Trophoblast cell (in vitro differentiated cells and primary cell): Measurements from ENCODE around the gene ADAMTSL5.
"Not testable (repeated sequence)": the region's sequence is repeated elsewhere in the genome, so short reads cannot be mapped to it uniquely, and the experiment has no call there.

Experiments
- DNase-seq, 2 donors: peaks; one replicate each; pipeline ENCODE4 v3.0.0-alpha.2; 2016
- H2AFZ ChIP-seq: 2 replicates; pipeline ENCODE4 v1.6.1; 2013; ENCODE audit warnings: low read length, moderate library complexity, mild to moderate bottlenecking; ENCODE audit not compliant: insufficient read depth, poor library complexity
- H2AK5ac ChIP-seq: 2 replicates; pipeline ENCODE4 v1.6.1; 2013; ENCODE audit warnings: mild to moderate bottlenecking, low read length
- H2BK120ac ChIP-seq: 2 replicates; pipeline ENCODE4 v1.6.1; 2013; ENCODE audit warnings: low read length, mild to moderate bottlenecking, moderate library complexity; ENCODE audit not compliant: insufficient read depth, poor library complexity
- H2BK12ac ChIP-seq: 2 replicates; pipeline ENCODE4 v1.6.1; 2013; ENCODE audit warnings: mild to moderate bottlenecking, low read length, moderate library complexity
- H2BK5ac ChIP-seq: 2 replicates; pipeline ENCODE4 v1.6.1; 2013; ENCODE audit warnings: low read length, low read depth, moderate library complexity, mild to moderate bottlenecking; ENCODE audit not compliant: poor library complexity
- H3K14ac ChIP-seq: 2 replicates; pipeline ENCODE4 v1.6.1; 2013; ENCODE audit warnings: mild to moderate bottlenecking, low read length
- H3K18ac ChIP-seq: 2 replicates; pipeline ENCODE4 v1.6.1; 2013; ENCODE audit warnings: mild to moderate bottlenecking, low read length
- H3K23ac ChIP-seq: 2 replicates; pipeline ENCODE4 v1.6.1; 2013; ENCODE audit warnings: low read length
- H3K27ac ChIP-seq: 2 replicates; pipeline ENCODE4 v1.5.1; 2013; ENCODE audit warnings: low read depth, mild to moderate bottlenecking, inconsistent platforms, low read length, moderate library complexity
- H3K27me3 ChIP-seq: 2 replicates; pipeline ENCODE4 v1.6.1; 2013; ENCODE audit warnings: inconsistent platforms, mild to moderate bottlenecking, low read length, moderate library complexity; ENCODE audit not compliant: insufficient read depth
- H3K36me3 ChIP-seq, 2 experiments: 1 replicate in 1 of 2; 2 replicates in 1 of 2; pipeline ENCODE4 v1.6.1; 2013; ENCODE audit warnings: low read length in 2 of 2, mild to moderate bottlenecking in 2 of 2, moderate library complexity in 1 of 2; ENCODE audit not compliant: insufficient read depth in 2 of 2, control insufficient read depth in 1 of 2
- H3K4ac ChIP-seq: 2 replicates; pipeline ENCODE4 v1.6.1; 2013; ENCODE audit warnings: low read depth, mild to moderate bottlenecking, low read length, moderate library complexity
- H3K4me1 ChIP-seq, 2 experiments: 1 replicate in 1 of 2; 2 replicates in 1 of 2; pipeline ENCODE4 v1.6.1; 2013; ENCODE audit warnings: low read length in 2 of 2, mild to moderate bottlenecking in 2 of 2, moderate library complexity in 1 of 2; ENCODE audit not compliant: insufficient read depth in 2 of 2, control insufficient read depth in 1 of 2
- H3K4me2 ChIP-seq: 2 replicates; pipeline ENCODE4 v1.6.1; 2013; ENCODE audit warnings: inconsistent platforms, mild to moderate bottlenecking, low read length, moderate library complexity
- H3K4me3 ChIP-seq: 2 replicates; pipeline ENCODE4 v1.5.1; 2013; ENCODE audit warnings: mild to moderate bottlenecking, low read depth, low read length, inconsistent platforms
- H3K79me1 ChIP-seq: one replicate; pipeline ENCODE4 v1.6.1; 2013; ENCODE audit warnings: low read length
- H3K79me2 ChIP-seq: 2 replicates; pipeline ENCODE4 v1.6.1; 2013; ENCODE audit warnings: low read length, mild to moderate bottlenecking; ENCODE audit not compliant: control insufficient read depth, insufficient read depth, poor library complexity
- H3K9ac ChIP-seq: 2 replicates; pipeline ENCODE4 v1.6.1; 2013; ENCODE audit warnings: mild to moderate bottlenecking, low read length
- H3K9me3 ChIP-seq: 2 replicates; pipeline ENCODE4 v1.6.1; 2013; ENCODE audit warnings: low read depth, mild to moderate bottlenecking, control low read depth, inconsistent platforms, low read length; ENCODE audit not compliant: insufficient read depth
- H4K12ac ChIP-seq: 2 replicates; pipeline ENCODE4 v1.6.1; 2013; ENCODE audit warnings: low read depth, mild to moderate bottlenecking, low read length, moderate library complexity
- H4K8ac ChIP-seq: 2 replicates; pipeline ENCODE4 v1.6.1; 2013; ENCODE audit warnings: low read depth, mild to moderate bottlenecking, low read length, moderate library complexity
- H4K91ac ChIP-seq: one replicate; pipeline ENCODE4 v1.6.1; 2013; ENCODE audit warnings: low read depth, mild to moderate bottlenecking, low read length, moderate library complexity
- WGBS: extraction: QIAGEN DNeasy Blood & Tissue Kit; methylation state at CpG from one replicate; pipeline ENCODE4 v1.1.7; 2013; ENCODE audit warnings: missing lambda C conversion rate; ENCODE audit not compliant: insufficient read length, insufficient coverage; ENCODE audit errors: extremely low coverage; 5-methylcytosine and 5-hydroxymethylcytosine counted together

Gene ADAMTSL5

DNA sequence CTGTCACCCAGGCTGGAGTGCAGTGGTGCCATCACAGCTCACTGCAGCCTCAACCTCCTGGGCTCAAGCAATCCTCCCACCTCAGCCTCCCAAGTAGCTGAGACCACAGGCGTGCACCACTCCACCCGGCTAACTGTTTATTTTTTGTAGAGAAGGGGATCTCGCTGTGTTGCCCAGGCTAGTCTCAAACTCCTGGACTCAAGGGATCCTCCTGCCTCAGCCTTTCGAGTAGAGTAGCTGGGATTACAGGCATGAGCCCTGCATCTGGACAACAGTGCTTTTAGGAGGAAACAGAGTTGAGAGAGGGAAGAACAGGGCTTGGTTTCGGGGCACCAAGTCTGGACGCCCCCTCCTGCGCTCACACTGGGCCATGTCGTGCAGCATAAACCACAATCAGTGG, 7.0 kb upstream of the ADAMTSL5 start:
- H3K9ac ChIP-seq, H3K4me2 ChIP-seq, H3K4ac ChIP-seq, H2AFZ ChIP-seq, DNase-seq, H4K8ac ChIP-seq, H3K4me1 ChIP-seq, H3K79me1 ChIP-seq, H4K12ac ChIP-seq, H3K18ac ChIP-seq, H3K4me3 ChIP-seq, H3K36me3 ChIP-seq, H2AK5ac ChIP-seq, H4K91ac ChIP-seq, H2BK120ac ChIP-seq, H3K27ac ChIP-seq, H3K14ac ChIP-seq, H2BK12ac ChIP-seq, H3K23ac ChIP-seq, H2BK5ac ChIP-seq, H3K79me2 ChIP-seq: not testable (repeated sequence)
- WGBS = no CpG with 5 or more reads among the region's 8 CpGs
- Histone ChIP-seq H3K27me3 (peaks cover 19% of the 10 kb centered on the region), H3K9me3 (peaks cover 18% of the 10 kb centered on the region)

DNA sequence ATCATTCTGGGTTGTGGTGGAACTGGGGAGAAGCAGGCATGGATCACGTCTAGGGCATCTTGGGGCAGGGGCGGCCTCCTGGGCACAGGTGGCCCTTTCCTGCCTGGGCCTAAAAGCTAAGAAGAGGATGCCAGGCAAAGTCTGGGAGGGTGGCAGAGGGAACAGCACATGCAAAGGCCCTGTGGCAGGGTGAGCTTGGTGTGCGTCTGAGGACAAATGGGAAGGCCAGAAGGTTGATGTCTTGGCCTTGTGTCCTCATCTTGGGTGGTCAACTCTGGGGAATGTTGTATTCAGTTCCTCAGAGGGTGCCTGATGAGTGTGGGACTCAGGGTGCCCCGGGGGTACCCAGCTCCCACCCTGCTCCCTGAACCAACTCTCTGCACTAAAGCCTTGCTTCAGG, 5.7 kb upstream of the ADAMTSL5 start:
- H2BK5ac ChIP-seq = no peak overlapping the region
- peaks cover 2% of the 10 kb centered on the region for H3K79me1 ChIP-seq
- H4K12ac ChIP-seq = no peak overlapping the region
- peaks cover 7% of the 10 kb centered on the region for H3K27me3 ChIP-seq
- no peak overlapping the region for H2BK120ac ChIP-seq
- no peak for DNase-seq
- no peak overlapping the region for H3K14ac ChIP-seq
- H3K4ac ChIP-seq = no peak overlapping the region
- no peak overlapping the region for H2BK12ac ChIP-seq
- H3K4me1 ChIP-seq = peaks cover 0 to 2% of the 10 kb centered on the region in 2 experiments
- H3K4me2 ChIP-seq = no peak overlapping the region
- WGBS = no CpG with 5 or more reads among the region's 4 CpGs
- no peak overlapping the region for H3K9ac ChIP-seq
- H3K9me3 ChIP-seq = peaks cover 15% of the 10 kb centered on the region
- no peak overlapping the region for H3K27ac ChIP-seq
- H4K91ac ChIP-seq = no peak overlapping the region
- H3K4me3 ChIP-seq = peak overlapping the region; percentile 54
- no peak overlapping the region for H2AFZ ChIP-seq
- H4K8ac ChIP-seq = no peak overlapping the region
- H3K23ac ChIP-seq = no peak overlapping the region
- no peaks in the 10 kb centered on the region for H3K79me2 ChIP-seq
- no peak overlapping the region for H2AK5ac ChIP-seq
- H3K36me3 ChIP-seq = no peaks in the 10 kb centered on the region
- no peak overlapping the region for H3K18ac ChIP-seq

DNA sequence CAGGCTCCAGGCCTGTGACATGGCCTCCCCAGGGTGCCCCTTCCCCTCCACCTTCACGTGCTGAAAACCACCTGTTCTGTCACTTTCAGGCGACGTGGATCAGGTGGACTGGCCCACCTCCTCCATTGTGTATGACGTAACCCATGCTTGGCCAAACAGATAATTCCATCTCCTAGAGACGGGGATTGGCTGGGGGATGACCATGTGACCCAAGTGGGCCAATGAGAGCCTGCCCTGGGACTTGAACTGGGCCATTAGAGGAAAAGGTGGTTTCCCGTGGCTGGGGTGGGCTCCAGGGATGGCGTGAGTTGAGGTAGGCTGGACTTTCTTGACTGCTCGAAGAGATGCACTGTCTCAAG, 3.6 kb upstream of the ADAMTSL5 start:
- Histone ChIP-seq H3K4me3 (no peak overlapping the region), H2AFZ (no peak overlapping the region), H2BK120ac (no peak overlapping the region), H3K79me2 (no peaks in the 10 kb centered on the region), H2BK5ac (no peak overlapping the region), H3K23ac (no peak overlapping the region), H3K18ac (no peak overlapping the region), H3K4me2 (no peak overlapping the region), H4K12ac (no peak overlapping the region), H3K27ac (no peak overlapping the region), H3K9me3 (peaks cover 11% of the 10 kb centered on the region), H4K91ac (no peak overlapping the region), H3K36me3 (no peaks in the 10 kb centered on the region), H4K8ac (no peak overlapping the region), H3K9ac (no peak overlapping the region), H2AK5ac (no peak overlapping the region), H3K27me3 (no peaks in the 10 kb centered on the region), H3K4me1 (peaks cover 0 to 4% of the 10 kb centered on the region in 2 experiments), H2BK12ac (no peak overlapping the region), H3K14ac (no peak overlapping the region), H3K4ac (no peak overlapping the region), H3K79me1 (peaks cover 8% of the 10 kb centered on the region)
- DNase-seq = no peak
- WGBS = no CpG with 5 or more reads among the region's 8 CpGs

DNA sequence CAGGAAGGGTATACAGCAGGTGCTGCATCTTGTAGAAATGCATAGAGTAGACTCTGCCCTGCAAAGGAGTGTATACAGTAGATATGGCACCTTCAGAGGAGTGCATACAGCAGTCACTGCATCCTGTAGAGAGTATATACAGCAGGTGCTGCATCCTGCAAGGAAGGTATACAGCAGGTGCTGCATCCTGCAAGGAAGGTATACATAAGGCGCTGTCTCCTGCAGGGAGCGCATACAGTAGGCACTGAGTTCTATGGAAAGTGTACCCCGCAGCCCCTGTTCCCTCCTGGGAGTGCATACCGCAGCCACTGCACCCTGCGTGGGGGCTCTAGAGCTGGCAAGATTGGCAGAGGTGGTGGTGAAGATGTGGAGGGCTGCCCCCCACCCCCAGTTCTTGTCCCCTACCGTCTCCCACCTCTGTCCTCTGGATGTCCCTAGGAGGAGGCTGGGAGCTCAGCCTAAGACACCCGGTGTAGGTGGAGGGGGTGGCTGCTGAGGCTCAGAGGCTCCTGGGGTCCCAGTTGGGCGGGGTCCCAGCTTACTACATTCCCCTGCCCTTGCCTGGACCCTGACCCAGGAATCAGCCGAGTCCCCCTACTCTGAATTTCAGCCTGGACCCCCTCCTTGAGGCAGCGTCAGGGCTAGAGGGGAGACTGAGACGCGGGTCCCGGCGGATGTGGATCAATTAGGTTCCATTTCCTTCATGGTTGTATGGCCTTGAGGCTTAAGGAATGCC, 2.3 kb upstream of the ADAMTSL5 start:
- Histone ChIP-seq H3K18ac (no peak overlapping the region), H3K4ac (no peak overlapping the region), H3K79me2 (no peaks in the 10 kb centered on the region), H2BK5ac (no peak overlapping the region), H3K27me3 (no peaks in the 10 kb centered on the region), H3K14ac (no peak overlapping the region), H3K4me2 (no peak overlapping the region), H2BK120ac (no peak overlapping the region), H3K36me3 (no peaks in the 10 kb centered on the region), H4K8ac (no peak overlapping the region), H3K27ac (no peak overlapping the region), H3K4me1 (peaks cover 0 to 4% of the 10 kb centered on the region in 2 experiments), H2BK12ac (no peak overlapping the region), H3K4me3 (no peak overlapping the region), H3K9ac (peak overlapping the region; percentile 52), H4K12ac (no peak overlapping the region), H2AK5ac (no peak overlapping the region), H3K23ac (no peak overlapping the region), H3K79me1 (peaks cover 8% of the 10 kb centered on the region), H2AFZ (no peak overlapping the region), H3K9me3 (peaks cover 11% of the 10 kb centered on the region), H4K91ac (no peak overlapping the region)
- WGBS = no CpG with 5 or more reads among the region's 14 CpGs
- DNase-seq = no peak
